ENCODE data around the gene UBD. TPM values are rescaled to one million over a fixed set of nuclear protein-coding genes. Genes with fewer than 3 reads are reported as not detected.

Gene UBD
- total RNA-seq, 1 donor from 2014 or later, result not detected

- ChIA-PET POLR2A (no interaction called here), CTCF (no interaction called here)
- intact Hi-C loops (cut with micrococcal nuclease), result no loop called here
- Mint-ChIP-seq H3K27me3 (peaks cover 24% of the 10 kb centered on the region), H3K27ac (no peak overlapping the region), H3K9me3 (no peaks in the 10 kb centered on the region), H3K4me1 (no peaks in the 10 kb centered on the region), H3K4me3 (no peak overlapping the region), H3K36me3 (ENCODE audit: low read depth) (no peaks in the 10 kb centered on the region)
- TF ChIP-seq, protein P1, sequence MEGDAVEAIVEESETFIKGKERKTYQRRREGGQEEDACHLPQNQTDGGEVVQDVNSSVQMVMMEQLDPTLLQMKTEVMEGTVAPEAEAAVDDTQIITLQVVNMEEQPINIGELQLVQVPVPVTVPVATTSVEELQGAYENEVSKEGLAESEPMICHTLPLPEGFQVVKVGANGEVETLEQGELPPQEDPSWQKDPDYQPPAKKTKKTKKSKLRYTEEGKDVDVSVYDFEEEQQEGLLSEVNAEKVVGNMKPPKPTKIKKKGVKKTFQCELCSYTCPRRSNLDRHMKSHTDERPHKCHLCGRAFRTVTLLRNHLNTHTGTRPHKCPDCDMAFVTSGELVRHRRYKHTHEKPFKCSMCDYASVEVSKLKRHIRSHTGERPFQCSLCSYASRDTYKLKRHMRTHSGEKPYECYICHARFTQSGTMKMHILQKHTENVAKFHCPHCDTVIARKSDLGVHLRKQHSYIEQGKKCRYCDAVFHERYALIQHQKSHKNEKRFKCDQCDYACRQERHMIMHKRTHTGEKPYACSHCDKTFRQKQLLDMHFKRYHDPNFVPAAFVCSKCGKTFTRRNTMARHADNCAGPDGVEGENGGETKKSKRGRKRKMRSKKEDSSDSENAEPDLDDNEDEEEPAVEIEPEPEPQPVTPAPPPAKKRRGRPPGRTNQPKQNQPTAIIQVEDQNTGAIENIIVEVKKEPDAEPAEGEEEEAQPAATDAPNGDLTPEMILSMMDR (IDR thresholded peaks at IDR 0.05), result no peak
- DNase-seq, result no peak
- ATAC-seq (ENCODE audit: low read depth), result no peak
Measured at GRCh38 chr6:29528300-29528931, 31.1 kb downstream of the UBD start.

DNA sequence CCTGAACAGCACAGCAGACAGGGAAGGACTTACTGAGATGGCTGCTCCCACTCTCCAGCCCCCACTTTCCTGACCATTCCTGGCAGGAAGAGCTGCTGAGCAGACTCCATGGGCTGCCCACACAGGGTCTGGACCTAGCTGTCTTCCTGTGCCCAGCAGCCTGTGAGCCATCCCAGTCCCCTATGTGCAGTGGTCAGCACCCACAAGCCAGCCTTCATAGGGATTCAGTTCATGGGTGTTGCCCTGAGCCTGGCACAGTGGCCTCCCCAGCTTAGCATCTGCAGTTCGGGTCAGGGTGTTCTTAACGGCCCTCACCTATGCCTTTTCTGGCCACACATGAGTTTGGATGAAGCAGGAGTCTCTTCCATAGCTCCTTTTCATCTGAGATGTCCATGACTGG, 32.0 kb downstream of the UBD start:
- Mint-ChIP-seq H3K4me1 (no peaks in the 10 kb centered on the region), H3K4me3 (no peak overlapping the region), H3K27me3 (peaks cover 26% of the 10 kb centered on the region), H3K9me3 (no peaks in the 10 kb centered on the region), H3K36me3 (ENCODE audit: low read depth) (no peaks in the 10 kb centered on the region), H3K27ac (no peak overlapping the region)
- ChIA-PET CTCF (no interaction called here), POLR2A (no interaction called here)
- TF ChIP-seq, protein P1 (IDR thresholded peaks at IDR 0.05), result no peak
- ATAC-seq (ENCODE audit: low read depth), result no peak
- no peak for DNase-seq
- intact Hi-C loops (cut with micrococcal nuclease), result no loop called here

DNA sequence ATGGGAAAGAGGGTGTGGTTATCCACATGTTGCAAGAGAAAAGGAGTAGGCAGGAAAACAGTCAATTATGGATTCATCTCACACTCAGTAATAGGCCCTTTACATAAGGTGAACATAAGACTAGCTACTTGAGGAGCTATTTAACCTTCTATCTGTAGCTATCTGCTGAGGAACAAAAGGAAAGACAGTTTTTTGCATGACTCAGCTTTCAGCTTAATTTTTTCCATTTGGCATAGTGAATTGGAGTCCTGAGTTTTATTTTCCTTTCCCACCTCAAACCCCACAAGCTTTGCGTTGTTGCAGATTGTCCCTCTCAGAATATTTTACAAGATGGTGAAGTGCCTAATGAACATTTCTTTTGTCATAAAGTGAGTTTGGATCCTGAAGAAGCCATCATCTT, 32.4 kb downstream of the UBD start:
- H3K27ac Mint-ChIP-seq, result no peak overlapping the region
- intact Hi-C loops (cut with micrococcal nuclease), result no loop called here
- no peak for ATAC-seq (ENCODE audit: low read depth)
- no peaks in the 10 kb centered on the region for H3K36me3 Mint-ChIP-seq (ENCODE audit: low read depth)
- peaks cover 26% of the 10 kb centered on the region for H3K27me3 Mint-ChIP-seq
- ChIA-PET CTCF (no interaction called here), POLR2A (no interaction called here)
- no peak overlapping the region for H3K4me3 Mint-ChIP-seq
- no peak for DNase-seq
- no peaks in the 10 kb centered on the region for H3K9me3 Mint-ChIP-seq
- TF ChIP-seq, protein P1 (IDR thresholded peaks at IDR 0.05), result no peak
- H3K4me1 Mint-ChIP-seq, result no peaks in the 10 kb centered on the region

DNA sequence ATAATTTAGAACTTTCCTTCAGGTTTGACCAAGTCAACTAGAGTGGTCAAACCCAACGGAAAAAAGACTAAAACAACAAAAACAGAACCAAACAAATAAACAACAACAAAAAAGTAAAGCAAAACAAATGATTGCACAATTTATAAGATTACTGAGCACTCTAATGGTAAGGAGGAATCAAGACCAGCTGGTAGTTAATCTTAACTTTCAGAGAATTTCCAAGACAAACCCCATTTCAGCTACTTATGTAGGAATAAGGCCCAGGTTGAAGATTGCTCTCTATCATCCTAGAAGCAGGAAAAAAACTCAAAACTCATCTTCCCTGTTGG, 34.3 kb downstream of the UBD start:
- intact Hi-C loops (cut with micrococcal nuclease), result no loop called here
- no peak overlapping the region for H3K27ac Mint-ChIP-seq
- H3K4me1 Mint-ChIP-seq, result no peaks in the 10 kb centered on the region

GRCh38 chr6:29524444-29525310, 34.9 kb downstream of the UBD start:
- Mint-ChIP-seq H3K27ac (no peak overlapping the region), H3K36me3 (ENCODE audit: low read depth) (no peaks in the 10 kb centered on the region), H3K9me3 (no peaks in the 10 kb centered on the region), H3K4me3 (no peak overlapping the region), H3K4me1 (no peaks in the 10 kb centered on the region), H3K27me3 (peaks cover 27% of the 10 kb centered on the region)
- ATAC-seq (ENCODE audit: low read depth) (no peak), DNase-seq (no peak)
- POLR2A ChIA-PET, result no interaction called here
- CTCF ChIA-PET, result no interaction called here
- TF ChIP-seq, protein P1 (IDR thresholded peaks at IDR 0.05), result no peak
- intact Hi-C loops (cut with micrococcal nuclease), result no loop called here

More for the DNA sequence above, 34.3 kb downstream of the UBD start:
- H3K27me3 Mint-ChIP-seq, result peaks cover 26% of the 10 kb centered on the region
- H3K4me3 Mint-ChIP-seq, result no peak overlapping the region
- POLR2A ChIA-PET, result no interaction called here
- DNase-seq (no peak), ATAC-seq (ENCODE audit: low read depth) (no peak)
- TF ChIP-seq, protein P1 (IDR thresholded peaks at IDR 0.05), result no peak
- H3K36me3 Mint-ChIP-seq (ENCODE audit: low read depth), result no peaks in the 10 kb centered on the region
- CTCF ChIA-PET, result no interaction called here
- no peaks in the 10 kb centered on the region for H3K9me3 Mint-ChIP-seq

Data from activated B cell treated with CpG ODN at 0.5 μM for 24 hours (primary cell).